H1 (cell line): ENCODE data around the gene SPAG4. TPM values are rescaled to one million over a fixed set of nuclear protein-coding genes. Genes with fewer than 3 reads are reported as not detected.
A peak's percentile ranks its signal among the peaks of the same experiment; 100 is the strongest.

Experiments
- CTCF ChIA-PET: fragments of 300-600 bp; sonication (Branson Sonifier 250); formaldehyde crosslinking; loops from one replicate; lab custom pipeline; 2021; ENCODE audit not compliant: partially characterized antibody; lab: Charles Lee
- POLR2A ChIA-PET: fragments of 300-600 bp; sonication (Branson Sonifier 250); formaldehyde crosslinking; loops from one replicate; lab custom pipeline; 2021; ENCODE audit warnings: inconsistent platforms; ENCODE audit not compliant: partially characterized antibody; lab: Charles Lee
- DNase-seq, 2 experiments: peaks; one replicate each; pipeline versions ENCODE4 v3.0.0 to v3.0.0-alpha.2; 2010 to 2022; ENCODE audit warnings: low spot score in 2 of 2, low read depth in 1 of 2, mixed read lengths in 1 of 2
- FAIRE-seq: peaks from 2 replicates; lab custom pipeline; 2011; peaks lifted over from hg19 to GRCh38; lab: Jason Lieb, UNC
- H2AFZ ChIP-seq: 2 replicates; pipeline ENCODE4 v1.8.1; 2012; ENCODE audit warnings: low read length, inconsistent platforms
- H2AK5ac ChIP-seq: 2 replicates; pipeline ENCODE4 v1.6.1; 2013; ENCODE audit warnings: low read depth, low read length
- H2BK120ac ChIP-seq: replicated peaks from 2 replicates; pipeline ENCODE3; 2013; ENCODE audit warnings: low read depth, low read length, inconsistent platforms
- H2BK12ac ChIP-seq: 2 replicates; pipeline ENCODE4 v1.6.1; 2013; ENCODE audit warnings: low read depth, low read length
- H2BK15ac ChIP-seq: 2 replicates; pipeline ENCODE4 v1.6.1; 2013; ENCODE audit warnings: low read length
- H2BK20ac ChIP-seq: 2 replicates; pipeline ENCODE4 v1.6.1; 2013; ENCODE audit warnings: low read length
- H2BK5ac ChIP-seq: 2 replicates; pipeline ENCODE4 v1.6.1; 2013; ENCODE audit warnings: low read depth, low read length
- H3K14ac ChIP-seq: 2 replicates; pipeline ENCODE4 v1.6.1; 2013; ENCODE audit warnings: inconsistent platforms; ENCODE audit not compliant: insufficient read length
- H3K18ac ChIP-seq: 2 replicates; pipeline ENCODE4 v1.6.1; 2013; ENCODE audit warnings: low read length; ENCODE audit errors: extremely low read depth
- H3K23ac ChIP-seq: 2 replicates; pipeline ENCODE4 v1.6.1; 2013; ENCODE audit warnings: inconsistent platforms; ENCODE audit not compliant: insufficient read length
- H3K23me2 ChIP-seq: 2 replicates; pipeline ENCODE4 v1.6.1; 2013; ENCODE audit warnings: low read depth, low read length
- H3K27ac ChIP-seq: 2 replicates; pipeline ENCODE4 v1.6.1; 2011; ENCODE audit warnings: low read depth, low read length, inconsistent platforms
- H3K27me3 ChIP-seq, 4 experiments: replicated peaks in 1 of 4; 1 replicate in 1 of 4; 2 replicates in 3 of 4; pipeline versions ENCODE4 v1.6.1 to v1.8.1; 2011 to 2013; ENCODE audit warnings: low read length in 3 of 4, mild to moderate bottlenecking in 3 of 4, inconsistent platforms in 2 of 4, mixed read lengths in 2 of 4, moderate library complexity in 1 of 4; ENCODE audit not compliant: control insufficient read depth in 3 of 4, insufficient read depth in 3 of 4; ENCODE audit errors: extremely low read depth in 1 of 4
- H3K36me3 ChIP-seq, 4 experiments: 2 replicates each; pipeline versions ENCODE4 v1.6.1 to v1.8.1; 2011 to 2013; ENCODE audit warnings: mild to moderate bottlenecking in 4 of 4, low read length in 3 of 4, moderate library complexity in 2 of 4, control low read depth in 1 of 4, inconsistent platforms in 1 of 4; ENCODE audit not compliant: insufficient read depth in 4 of 4, control insufficient read depth in 2 of 4
- H3K4ac ChIP-seq: replicated peaks from 2 replicates; pipeline ENCODE3; 2013; ENCODE audit warnings: low read length, low read depth, mixed read lengths, inconsistent platforms; ENCODE audit not compliant: insufficient read length
- H3K4me1 ChIP-seq, 4 experiments: replicated peaks in 1 of 4; 1 replicate in 1 of 4; 2 replicates in 3 of 4; pipeline versions ENCODE4 v1.6.1 to v1.8.1; 2011 to 2013; ENCODE audit warnings: low read length in 3 of 4, inconsistent platforms in 2 of 4, mixed read lengths in 1 of 4; ENCODE audit not compliant: insufficient read depth in 4 of 4, control insufficient read depth in 3 of 4
- H3K4me2 ChIP-seq, 2 experiments: 2 replicates each; pipeline versions ENCODE4 v1.6.1 to v1.8.1; 2011 to 2013; ENCODE audit warnings: low read depth in 2 of 2, low read length in 2 of 2, control low read depth in 1 of 2, inconsistent platforms in 1 of 2, mild to moderate bottlenecking in 1 of 2; ENCODE audit not compliant: insufficient read depth in 1 of 2
- H3K4me3 ChIP-seq, 4 experiments: fragments of 200-600, 300-600 bp in 1 of 4; sonication (generic), shearing (Covaris generic), sonication (Bioruptor Twin) in 1 of 4; 2 replicates each; pipeline versions ENCODE4 v1.5.1 to v1.8.1; 2011 to 2016; ENCODE audit warnings: low read length in 4 of 4, low read depth in 3 of 4, control low read depth in 2 of 4, inconsistent platforms in 2 of 4, mild to moderate bottlenecking in 2 of 4, mixed read lengths in 1 of 4, moderate library complexity in 1 of 4; ENCODE audit not compliant: insufficient read depth in 2 of 4; ENCODE audit errors: extremely low read depth in 1 of 4
- H3K56ac ChIP-seq: replicated peaks from 2 replicates; pipeline ENCODE3; 2013; ENCODE audit warnings: low read depth, mild to moderate bottlenecking, mixed read lengths, low read length, inconsistent platforms; ENCODE audit not compliant: insufficient read length
- H3K79me1 ChIP-seq: 2 replicates; pipeline ENCODE4 v1.6.1; 2013; ENCODE audit warnings: low read depth, low read length, control low read depth
- H3K79me2 ChIP-seq, 2 experiments: 2 replicates each; pipeline versions ENCODE4 v1.6.1 to v1.8.1; 2012 to 2013; ENCODE audit warnings: low read length in 2 of 2, mild to moderate bottlenecking in 2 of 2, inconsistent platforms in 1 of 2; ENCODE audit not compliant: insufficient read depth in 2 of 2, control insufficient read depth in 1 of 2
- H3K9ac ChIP-seq, 4 experiments: replicated peaks in 1 of 4; 1 replicate in 1 of 4; 2 replicates in 3 of 4; pipeline versions ENCODE4 v1.6.1 to v1.8.1; 2011 to 2013; ENCODE audit warnings: low read depth in 3 of 4, low read length in 3 of 4, control low read depth in 2 of 4, mild to moderate bottlenecking in 2 of 4, moderate library complexity in 2 of 4, inconsistent platforms in 1 of 4; ENCODE audit errors: extremely low read depth in 1 of 4
- H3K9me3 ChIP-seq, 2 experiments: 2 replicates each; pipeline versions ENCODE4 v1.6.1 to v1.8.1; 2012 to 2013; ENCODE audit warnings: mild to moderate bottlenecking in 2 of 2, moderate library complexity in 2 of 2, control low read depth in 1 of 2, inconsistent platforms in 1 of 2, low read depth in 1 of 2, low read length in 1 of 2, mixed read lengths in 1 of 2; ENCODE audit not compliant: insufficient read depth in 2 of 2
- H4K20me1 ChIP-seq, 2 experiments: replicated peaks in 1 of 2; 2 replicates each; pipeline versions ENCODE3 to v1.8.1; 2011 to 2013; ENCODE audit warnings: inconsistent platforms in 2 of 2, low read length in 2 of 2, mild to moderate bottlenecking in 1 of 2; ENCODE audit not compliant: insufficient read depth in 2 of 2, control insufficient read depth in 1 of 2
- H4K5ac ChIP-seq: 2 replicates; pipeline ENCODE4 v1.6.1; 2013; ENCODE audit warnings: low read length, low read depth, mixed read lengths, inconsistent platforms; ENCODE audit not compliant: insufficient read length
- H4K8ac ChIP-seq: 2 replicates; pipeline ENCODE4 v1.8.0; 2013; ENCODE audit warnings: mild to moderate bottlenecking, moderate library complexity, low read length, inconsistent platforms; ENCODE audit not compliant: insufficient read depth; ENCODE audit errors: extremely low read depth
- H4K91ac ChIP-seq: replicated peaks from 2 replicates; pipeline ENCODE3; 2013; ENCODE audit warnings: low read length, mixed read lengths, inconsistent platforms; ENCODE audit not compliant: insufficient read length
- CHD2 ChIP-seq: IDR thresholded peaks from 2 replicates; pipeline ENCODE4 v1.6.1; 2012; ENCODE audit warnings: low read length, improper control_type of control experiment
- CTCF ChIP-seq, 3 experiments: IDR thresholded peaks; 1 replicate in 2 of 3; 2 replicates in 1 of 3; pipeline versions ENCODE4 v1.5.1 to v1.6.1; 2011; ENCODE audit warnings: low read length in 3 of 3, mild to moderate bottlenecking in 3 of 3, inconsistent platforms in 2 of 3, low read depth in 1 of 3, moderate library complexity in 1 of 3; ENCODE audit not compliant: insufficient read depth in 1 of 3; ENCODE audit errors: control extremely low read depth in 1 of 3
- GTF2F1 ChIP-seq: IDR thresholded peaks from 2 replicates; pipeline ENCODE4 v1.6.1; 2012; ENCODE audit warnings: low read depth, low read length, improper control_type of control experiment, borderline replicate concordance
- SUZ12 ChIP-seq: fragments of 200-600 bp; sonication (generic); IDR thresholded peaks from 2 replicates; pipeline ENCODE4 v1.6.1; 2012; ENCODE audit warnings: mild to moderate bottlenecking, inconsistent platforms, low read length, moderate library complexity, mixed read lengths
- WGBS, 2 experiments: shearing (Covaris generic) in 1 of 2; methylation state at CpG; one replicate each; pipeline versions ENCODE4 v1.1.6 to v1.1.7; 2013 to 2015; ENCODE audit warnings: low lambda C conversion rate in 2 of 2, mixed read lengths in 2 of 2, inconsistent platforms in 1 of 2, low coverage in 1 of 2, missing lambda C conversion rate in 1 of 2; ENCODE audit not compliant: insufficient replicate concordance in 2 of 2, insufficient coverage in 1 of 2, insufficient read length in 1 of 2; ENCODE audit errors: extremely low coverage in 1 of 2, missing lambda C conversion rate in 1 of 2; 5-methylcytosine and 5-hydroxymethylcytosine counted together
- polyA plus RNA-seq, 7 experiments: library from polyadenylated mRNA; depleted of rRNA in 3 of 7; stranded (reverse) in 5 of 7; unstranded in 2 of 7; fragments of >200 nt in 5 of 7; fragments of 200-250 nt in 2 of 7; gene quantifications; 1 replicate in 5 of 7; 2 replicates in 1 of 7; 4 replicates in 1 of 7; pipeline versions ENCODE4 v1.2.1 to v1.2.3, GENCODE V29; 2011 to 2013; ENCODE audit warnings: missing spikeins in 2 of 7, mixed read lengths in 2 of 7
- total RNA-seq: library from RNA; stranded (reverse); fragmentation: NEBNext Ultra II Directional; extraction: Animal tissue kit (Norgen Biotek cat#: 25700); gene quantifications from 2 replicates; pipeline ENCODE4 v1.2.1, GENCODE V29; 2021

SPAG4 gene
- total and polyA plus RNA-seq, 2 of the 8 experiments (the other 6 are each of a cell fraction or from before 2014, with no cell fraction given), result 2.4 to 6.0 TPM

DNA sequence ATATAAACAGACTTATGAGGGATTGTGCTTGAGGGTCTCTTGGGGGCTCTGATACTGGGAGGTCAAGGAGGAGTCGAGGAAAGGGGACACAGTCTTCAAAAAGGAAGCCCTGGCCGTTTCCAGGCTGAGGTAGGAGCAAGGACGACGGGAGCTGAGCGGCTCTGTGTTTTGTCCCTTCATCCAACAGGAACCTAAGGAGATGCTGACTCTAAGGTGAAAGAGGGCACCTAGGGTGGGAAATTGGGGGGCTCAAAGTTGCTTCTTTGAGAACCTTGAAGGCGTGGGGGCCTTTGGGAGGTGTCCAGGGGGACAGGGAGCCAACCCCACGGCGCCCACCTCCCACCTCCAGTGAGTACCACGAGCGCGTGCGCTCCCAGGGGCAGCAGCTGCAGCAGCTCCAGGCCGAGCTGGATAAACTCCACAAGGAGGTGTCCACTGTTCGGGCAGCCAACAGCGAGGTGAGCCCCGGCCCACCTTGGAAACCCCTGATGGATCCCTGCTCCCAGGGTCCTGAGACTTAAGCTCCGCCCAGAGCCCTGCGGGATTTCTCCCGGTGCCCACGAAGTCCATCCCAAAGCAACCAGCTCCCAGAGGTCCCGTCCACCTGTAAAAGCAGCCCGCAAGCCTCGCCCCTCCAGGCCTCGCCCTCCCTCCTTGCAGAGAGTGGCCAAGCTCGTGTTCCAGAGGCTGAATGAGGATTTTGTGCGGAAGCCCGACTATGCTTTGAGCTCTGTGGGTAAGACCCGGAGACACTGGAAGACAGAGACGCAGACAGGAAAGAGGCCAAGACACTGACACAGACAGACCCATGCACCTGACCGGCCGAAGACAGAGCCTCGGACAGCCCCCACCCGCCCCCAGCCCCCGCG is 2.9 kb downstream of the SPAG4 start:
- H3K14ac ChIP-seq, result no peak overlapping the region
- no peaks in the 10 kb centered on the region for H4K20me1 ChIP-seq
- peak overlapping the region; percentile 15; the same call in 1 of the 2 replicates for H3K18ac ChIP-seq
- no peak overlapping the region for H2BK15ac ChIP-seq
- no peak overlapping the region for H4K5ac ChIP-seq
- 0 out of 2 replicates have a peak overlapping the region, but pooled peaks have one; percentile 86 for H2AFZ ChIP-seq
- no peak overlapping the region for H2BK5ac ChIP-seq
- H4K91ac ChIP-seq, result no peak overlapping the region
- FAIRE-seq, result no peak
- peaks cover 0 to 19% (median 8%) of the 10 kb centered on the region in 4 experiments; a peak in 6 of 7 replicates for H3K4me1 ChIP-seq
- H3K4ac ChIP-seq, result no peak overlapping the region
- peaks cover 12% of the 10 kb centered on the region; the same call in 1 of the 2 replicates for H3K23me2 ChIP-seq
- TF ChIP-seq CTCF (IDR thresholded peaks at IDR 0.05; ENCODE audit: control extremely low read depth in 1 of 3, insufficient read depth in 1 of 3, low read depth in 1 of 3, low read length in 3 of 3) (no peak), GTF2F1 (no peak), CHD2 (no peak), SUZ12 (0 out of 2 replicates have a peak, but pooled peaks have one; percentile 26)
- no peak overlapping the region for H3K27ac ChIP-seq
- H2AK5ac ChIP-seq, result no peak overlapping the region
- DNase-seq, result peak in 1 of 2 experiments; percentile 67
- H2BK120ac ChIP-seq, result no peak overlapping the region
- ChIA-PET POLR2A (interaction anchor here (0.8 to 4.8 kb wide), 18 partner anchors 13 to 164 kb away, joined by 3 to 28 read pairs (median 4); partner anchors contain the start of genes CPNE1, ERGIC3, PHF20 and RBM12), CTCF (interaction anchor here (0.5 to 10.1 kb wide), 29 partner anchors 8 to 344 kb away, joined by 3 to 121 read pairs (median 4); partner anchors contain the start of genes CPNE1, RBM12 and SCAND1)
- no peaks in the 10 kb centered on the region for H3K9me3 ChIP-seq
- no peaks in the 10 kb centered on the region for H3K36me3 ChIP-seq
- H2BK20ac ChIP-seq, result no peak overlapping the region
- no peak overlapping the region for H2BK12ac ChIP-seq
- WGBS, 2 experiments, result 31% methylated on average over 31 of the region's 35 CpGs; no CpG with 5 or more reads in 1 of the 2 experiments
- no peaks in the 10 kb centered on the region for H3K79me1 ChIP-seq
- H3K27me3 ChIP-seq, result peaks cover 0 to 12% (median 7%) of the 10 kb centered on the region in 4 experiments; a peak in 4 of 7 replicates
- peak overlapping the region; percentile 78 to 96 for H3K4me2 ChIP-seq
- peak overlapping the region in 2 of 4 experiments; percentile 5 to 40; a peak in 2 of 7 replicates for H3K9ac ChIP-seq
- no peak overlapping the region for H3K23ac ChIP-seq
- H3K79me2 ChIP-seq, result no peaks in the 10 kb centered on the region
- no peak overlapping the region for H3K56ac ChIP-seq
- H3K4me3 ChIP-seq, result peak overlapping the region; percentile 44 to 63 (median 55)
- peak overlapping the region; percentile 45 for H4K8ac ChIP-seq
